Peyer's patch (tissue), 4 donors: Measurements from ENCODE around the gene TMSB10.

Source experiments
- POLR2A ChIP-seq, 2 donors: fragments of 450-650 bp; IDR thresholded peaks; one replicate each; pipeline ENCODE4 v1.5.1; 2017; ENCODE audit warnings: antibody characterized with exemption in 2 of 2, mild to moderate bottlenecking in 2 of 2, moderate library complexity in 2 of 2
- TF ChIP-seq, protein P1 (sequence below), 6 experiments: fragments of 450-650 bp in 4 of 6; fragments of 200-600 bp in 2 of 6; sonication (generic) in 1 of 6; IDR thresholded peaks; one replicate each; pipeline ENCODE4 v1.5.1; 2017 to 2019; ENCODE audit warnings: antibody characterized with exemption in 6 of 6, mild to moderate bottlenecking in 3 of 6, moderate library complexity in 1 of 6

DNA sequence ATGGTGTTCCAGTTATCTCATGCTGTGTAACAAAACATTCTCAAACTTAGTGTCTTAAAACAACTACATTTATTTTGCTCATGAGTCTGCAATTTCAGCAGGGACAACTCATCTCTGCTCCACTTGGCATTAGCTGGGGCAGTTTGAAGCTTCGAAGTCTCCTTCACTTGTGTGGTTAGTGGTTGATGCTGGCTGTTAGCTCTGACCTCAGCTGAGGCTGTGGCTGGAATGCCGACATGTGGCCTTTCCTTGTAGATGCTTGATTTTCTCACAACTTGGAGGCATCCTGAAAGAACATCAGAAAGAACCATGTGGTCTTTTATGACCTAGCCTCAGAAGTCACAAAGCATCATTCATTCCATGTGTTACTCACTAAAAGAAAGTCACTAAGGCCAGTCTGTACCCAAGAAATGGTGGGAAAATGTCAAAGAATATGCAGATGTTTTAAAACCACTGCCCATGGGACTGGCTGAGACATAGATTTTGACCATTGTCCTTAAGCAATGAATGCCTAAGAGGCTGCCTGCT lies 3.8 kb upstream of the TMSB10 start:
- TF ChIP-seq, protein P1, sequence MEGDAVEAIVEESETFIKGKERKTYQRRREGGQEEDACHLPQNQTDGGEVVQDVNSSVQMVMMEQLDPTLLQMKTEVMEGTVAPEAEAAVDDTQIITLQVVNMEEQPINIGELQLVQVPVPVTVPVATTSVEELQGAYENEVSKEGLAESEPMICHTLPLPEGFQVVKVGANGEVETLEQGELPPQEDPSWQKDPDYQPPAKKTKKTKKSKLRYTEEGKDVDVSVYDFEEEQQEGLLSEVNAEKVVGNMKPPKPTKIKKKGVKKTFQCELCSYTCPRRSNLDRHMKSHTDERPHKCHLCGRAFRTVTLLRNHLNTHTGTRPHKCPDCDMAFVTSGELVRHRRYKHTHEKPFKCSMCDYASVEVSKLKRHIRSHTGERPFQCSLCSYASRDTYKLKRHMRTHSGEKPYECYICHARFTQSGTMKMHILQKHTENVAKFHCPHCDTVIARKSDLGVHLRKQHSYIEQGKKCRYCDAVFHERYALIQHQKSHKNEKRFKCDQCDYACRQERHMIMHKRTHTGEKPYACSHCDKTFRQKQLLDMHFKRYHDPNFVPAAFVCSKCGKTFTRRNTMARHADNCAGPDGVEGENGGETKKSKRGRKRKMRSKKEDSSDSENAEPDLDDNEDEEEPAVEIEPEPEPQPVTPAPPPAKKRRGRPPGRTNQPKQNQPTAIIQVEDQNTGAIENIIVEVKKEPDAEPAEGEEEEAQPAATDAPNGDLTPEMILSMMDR (IDR thresholded peaks at IDR 0.05), result no peak
- no peak for TF ChIP-seq POLR2A (IDR thresholded peaks at IDR 0.05)
